WTC11 (cell line): ENCODE measurements around the gene NRG3. TPM values are rescaled to one million over a fixed set of nuclear protein-coding genes. Genes with fewer than 3 reads are reported as not detected.

Source experiments
- ATAC-seq: fragments of 200-7000 bp; cut with Tn5 transposase; 2 replicates; pipeline ENCODE4 v1.10.0; 2021; ENCODE audit warnings: mild to moderate bottlenecking, moderate library complexity
- CTCF ChIA-PET: fragments of 300-600 bp; sonication (Branson Sonifier 250); formaldehyde crosslinking; loops from one replicate; lab custom pipeline; 2021; ENCODE audit warnings: antibody characterized with exemption; lab: Charles Lee
- POLR2A ChIA-PET: fragments of 350-600 bp; sonication (Branson Sonifier 250); formaldehyde crosslinking; loops from one replicate; lab custom pipeline; 2021; ENCODE audit warnings: antibody characterized with exemption; lab: Charles Lee
- DNase-seq: peaks from one replicate; pipeline ENCODE4 v3.0.0; 2021; ENCODE audit warnings: low spot score
- H3K27ac Mint-ChIP-seq: 2 replicates; pipeline ENCODE4 v1.8.0; 2021; ENCODE audit warnings: mixed read lengths
- H3K27me3 Mint-ChIP-seq: 2 replicates; pipeline ENCODE4 v1.8.0; 2021; ENCODE audit warnings: low read depth, mild to moderate bottlenecking, moderate library complexity, mixed read lengths
- H3K36me3 Mint-ChIP-seq: 2 replicates; pipeline ENCODE4 v1.8.0; 2021; ENCODE audit warnings: mixed read lengths
- H3K4me1 Mint-ChIP-seq: 2 replicates; pipeline ENCODE4 v1.8.0; 2022; ENCODE audit warnings: mixed read lengths
- H3K4me3 Mint-ChIP-seq: 2 replicates; pipeline ENCODE4 v1.8.0; 2021; ENCODE audit warnings: mild to moderate bottlenecking, moderate library complexity, mixed read lengths
- H3K9me3 Mint-ChIP-seq: 2 replicates; pipeline ENCODE4 v1.8.0; 2021; ENCODE audit warnings: mixed read lengths
- ATF6 ChIP-seq: sonication (generic); formaldehyde crosslinking; IDR thresholded peaks from 2 replicates; pipeline ENCODE4 v1.8.1; 2023; ENCODE audit warnings: mild to moderate bottlenecking, missing genetic modification reagents
- CREB1 ChIP-seq: sonication (generic); formaldehyde crosslinking; IDR thresholded peaks from 2 replicates; pipeline ENCODE4 v1.8.0; 2023; ENCODE audit warnings: mild to moderate bottlenecking, missing genetic modification reagents
- E2F1 ChIP-seq: sonication (generic); formaldehyde crosslinking; IDR thresholded peaks from 2 replicates; pipeline ENCODE4 v1.8.0; 2022; ENCODE audit warnings: mild to moderate bottlenecking, missing genetic modification reagents
- E2F5 ChIP-seq: sonication (generic); formaldehyde crosslinking; IDR thresholded peaks from 2 replicates; pipeline ENCODE4 v1.8.1; 2022; ENCODE audit warnings: mild to moderate bottlenecking, moderate library complexity, missing genetic modification reagents
- ELF4 ChIP-seq: sonication (generic); formaldehyde crosslinking; IDR thresholded peaks from 2 replicates; pipeline ENCODE4 v1.8.1; 2022; ENCODE audit warnings: low read depth, mild to moderate bottlenecking, moderate library complexity, missing genetic modification reagents
- ETV6 ChIP-seq: sonication (generic); formaldehyde crosslinking; IDR thresholded peaks from 2 replicates; pipeline ENCODE4 v1.8.1; 2022; ENCODE audit warnings: mild to moderate bottlenecking, missing genetic modification reagents
- FOXP4 ChIP-seq: sonication (generic); formaldehyde crosslinking; IDR thresholded peaks from 2 replicates; pipeline ENCODE4 v1.8.0; 2022; ENCODE audit warnings: mild to moderate bottlenecking, missing genetic modification reagents
- HMGXB4 ChIP-seq: sonication (generic); formaldehyde crosslinking; IDR thresholded peaks from 2 replicates; pipeline ENCODE4 v1.8.1; 2023; ENCODE audit warnings: mild to moderate bottlenecking, moderate library complexity, missing genetic modification reagents
- JAZF1 ChIP-seq: fragments of 250-450 bp; sonication (Bioruptor Pico); IDR thresholded peaks from 2 replicates; pipeline ENCODE4 v1.9.0; 2021; ENCODE audit warnings: moderate library complexity, mild to moderate bottlenecking, inconsistent platforms
- KAT7 ChIP-seq: sonication (generic); formaldehyde crosslinking; IDR thresholded peaks from 2 replicates; pipeline ENCODE4 v1.8.1; 2023; ENCODE audit warnings: missing genetic modification reagents, mild to moderate bottlenecking, borderline replicate concordance
- OVOL2 ChIP-seq: fragments of 250-450 bp; sonication (Bioruptor Pico); IDR thresholded peaks from 2 replicates; pipeline ENCODE4 v1.9.0; 2021; ENCODE audit warnings: mild to moderate bottlenecking, borderline replicate concordance
- SMAD4 ChIP-seq: sonication (generic); formaldehyde crosslinking; IDR thresholded peaks from 2 replicates; pipeline ENCODE4 v1.8.0; 2022; ENCODE audit warnings: mild to moderate bottlenecking, missing genetic modification reagents
- SOX15 ChIP-seq: fragments of 250-450 bp; sonication (Bioruptor Pico); IDR thresholded peaks from 2 replicates; pipeline ENCODE4 v1.9.0; 2021; ENCODE audit warnings: mild to moderate bottlenecking
- STAT6 ChIP-seq: sonication (generic); formaldehyde crosslinking; conservative IDR thresholded peaks from 2 replicates; pipeline ENCODE4 v1.8.1; 2023; ENCODE audit warnings: mild to moderate bottlenecking, low read depth, missing genetic modification reagents, moderate library complexity
- USF2 ChIP-seq: sonication (generic); formaldehyde crosslinking; IDR thresholded peaks from 2 replicates; pipeline ENCODE4 v1.8.1; 2023; ENCODE audit warnings: mild to moderate bottlenecking, missing genetic modification reagents, moderate library complexity
- ZNF396 ChIP-seq: fragments of 250-450 bp; sonication (Bioruptor Pico); IDR thresholded peaks from 2 replicates; pipeline ENCODE4 v1.8.0; 2021; ENCODE audit warnings: mild to moderate bottlenecking, moderate library complexity, borderline replicate concordance
- ZNF425 ChIP-seq: fragments of 250-450 bp; sonication (Bioruptor Pico); conservative IDR thresholded peaks from 2 replicates; pipeline ENCODE4 v1.9.0; 2021; ENCODE audit warnings: mild to moderate bottlenecking
- ZSCAN18 ChIP-seq: fragments of 250-450 bp; sonication (Bioruptor Pico); IDR thresholded peaks from 2 replicates; pipeline ENCODE4 v2.1.2; 2022; ENCODE audit warnings: mild to moderate bottlenecking, moderate library complexity
- total RNA-seq: library from RNA; stranded (reverse); gene quantifications from 3 replicates; pipeline ENCODE4 v1.2.3, GENCODE V29; 2021

NRG3 gene
- total RNA-seq, 1 experiment from 2014 or later = 7.0 TPM

- Mint-ChIP-seq H3K4me1 (peaks cover 33% of the 10 kb centered on the region), H3K27ac (no peak overlapping the region), H3K4me3 (no peak overlapping the region), H3K9me3 (no peaks in the 10 kb centered on the region), H3K36me3 (no peaks in the 10 kb centered on the region), H3K27me3 (peaks cover 27% of the 10 kb centered on the region)
- ChIA-PET CTCF (no interaction called here), POLR2A (no interaction called here)
- DNase-seq (no peak), ATAC-seq (no peak)
- TF ChIP-seq E2F1 (no peak), OVOL2 (no peak), ATF6 (CRISPR knock-in tag) (no peak), ZNF396 (no peak), ETV6 (CRISPR knock-in tag) (no peak), JAZF1 (CRISPR knock-in tag) (no peak), FOXP4 (CRISPR knock-in tag) (no peak), ELF4 (no peak), ZSCAN18 (CRISPR knock-in tag) (no peak), HMGXB4 (no peak), STAT6 (CRISPR knock-in tag) (no peak), USF2 (CRISPR knock-in tag) (no peak)
Measured at GRCh38 chr10:81870472-81870871, 4.5 kb upstream of the NRG3 start.

GRCh38 chr10:81871558-81871957, 3.4 kb upstream of the NRG3 start:
- H3K27me3 Mint-ChIP-seq = peaks cover 37% of the 10 kb centered on the region
- ChIA-PET POLR2A (no interaction called here), CTCF (no interaction called here)
- no peak for TF ChIP-seq CREB1 (CRISPR knock-in tag)
- no peak for TF ChIP-seq ZNF425 (CRISPR knock-in tag)
- TF ChIP-seq E2F5 (CRISPR knock-in tag) = no peak
- TF ChIP-seq SOX15 (CRISPR knock-in tag) = no peak
- TF ChIP-seq SMAD4 = no peak
- TF ChIP-seq KAT7 = no peak

More at GRCh38 chr10:81871558-81871957, 3.4 kb upstream of the NRG3 start:
- Mint-ChIP-seq H3K4me1 (peaks cover 33% of the 10 kb centered on the region), H3K4me3 (no peak overlapping the region), H3K36me3 (no peaks in the 10 kb centered on the region), H3K9me3 (no peaks in the 10 kb centered on the region), H3K27ac (no peak overlapping the region)
- no peak for ATAC-seq
- DNase-seq = no peak
